GM12892 (cell line): Measurements from ENCODE around the gene TLCD5.
A peak's percentile ranks its signal among the peaks of the same experiment; 100 is the strongest.

Source experiments
- POLR2A ChIP-seq: IDR thresholded peaks from 2 replicates; pipeline ENCODE4 v1.6.1; 2011; ENCODE audit warnings: low read depth, low read length, control low read depth
- POLR2AphosphoS5 ChIP-seq: IDR thresholded peaks from 2 replicates; pipeline ENCODE4 v1.6.1; 2011; ENCODE audit warnings: low read depth, low read length, control low read depth
- TAF1 ChIP-seq: IDR thresholded peaks from 2 replicates; pipeline ENCODE4 v1.6.1; 2011; ENCODE audit warnings: low read depth, mild to moderate bottlenecking, control low read depth, low read length, borderline replicate concordance

DNA sequence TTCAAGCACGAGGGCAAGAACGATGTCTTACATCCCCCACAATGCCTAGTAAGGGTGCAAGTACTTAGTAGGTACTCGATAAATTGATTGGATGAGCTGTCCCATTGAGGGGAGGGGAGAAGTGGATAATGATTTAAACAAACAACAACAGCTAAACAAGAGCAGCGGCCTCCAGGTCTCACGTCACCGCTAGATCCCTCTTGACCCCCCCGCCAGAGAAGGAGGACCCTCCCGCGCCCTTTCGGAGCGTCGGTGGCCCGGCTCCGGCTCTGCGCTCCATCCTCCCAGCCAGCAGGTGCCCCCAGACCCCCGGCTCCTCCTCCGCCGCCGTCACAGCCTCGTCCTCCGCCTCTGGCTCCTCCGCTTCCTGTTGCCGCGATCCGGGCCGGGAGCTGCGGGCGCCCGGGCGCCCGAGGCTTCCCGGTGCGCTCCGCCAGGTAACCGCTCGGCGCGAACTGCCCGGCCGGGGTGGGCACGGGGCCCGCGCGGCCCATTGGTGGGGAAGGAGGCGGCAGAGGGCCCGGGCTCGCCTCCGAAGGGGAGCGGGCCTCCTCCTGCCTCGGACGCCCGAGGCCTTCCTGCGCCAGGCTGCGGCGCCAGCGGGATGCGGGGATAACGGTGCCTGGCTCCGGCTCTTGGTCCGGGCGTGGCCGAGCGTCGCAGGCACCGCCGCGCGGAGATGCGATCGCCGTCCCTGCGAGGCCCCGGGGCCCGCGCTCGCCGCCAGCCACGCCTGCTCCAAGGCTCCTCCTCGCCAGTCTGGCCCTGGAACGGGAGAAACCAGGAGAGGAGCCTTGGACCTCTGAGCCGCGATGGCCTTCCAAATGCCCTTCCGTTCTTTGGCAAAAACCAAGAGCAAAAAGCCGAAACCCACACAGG, at the start of gene TLCD5:
- no peak for TF ChIP-seq TAF1
- no peak for TF ChIP-seq POLR2AphosphoS5
- 0 out of 2 replicates have a peak, but pooled peaks have one; percentile 20 for TF ChIP-seq POLR2A
